A549 (cell line): Measurements from ENCODE around the gene FAM118B. TPM values are rescaled to one million over a fixed set of nuclear protein-coding genes. Genes with fewer than 3 reads are reported as not detected.

ENCODE experiments used
- ATAC-seq, 2 experiments: fragments of 200-7000 bp in 1 of 2; fragments of >200 bp in 1 of 2; cut with Nextera tagmentation in 1 of 2; cut with Tn5 transposase in 1 of 2; 3 replicates each; pipeline versions ENCODE4 v1.8.0 to v1.9.1; 2018 to 2020; ENCODE audit warnings: mild to moderate bottlenecking in 1 of 2, moderate library complexity in 1 of 2
- CTCF ChIA-PET: fragments of 300-600 bp; sonication (Branson Sonifier 250); formaldehyde crosslinking; extraction: SDS; loops from one replicate; lab custom pipeline; 2021; ENCODE audit warnings: antibody characterized with exemption, inconsistent platforms; lab: Yijun Ruan, JAX
- POLR2A ChIA-PET: fragments of 350-600 bp; formaldehyde crosslinking; extraction: SDS; loops from one replicate; lab custom pipeline; 2021; ENCODE audit warnings: antibody characterized with exemption, inconsistent platforms; lab: Yijun Ruan, JAX
- DNase-seq, 2 experiments: peaks; one replicate each; pipeline versions ENCODE4 v3.0.0 to v3.0.0-alpha.2; 2011 to 2016; ENCODE audit warnings: low read depth in 1 of 2, low spot score in 1 of 2
- FAIRE-seq: peaks from 2 replicates; lab custom pipeline; 2011; peaks lifted over from hg19 to GRCh38; lab: Jason Lieb, UNC
- H3K27ac ChIP-seq, 2 experiments: fragments of >200 bp; sonication (Bioruptor Twin); formaldehyde crosslinking; 3 replicates each; pipeline ENCODE4 v1.5.1; 2016 to 2017
- H3K4me1 ChIP-seq: fragments of >200 bp; sonication (Bioruptor Twin); formaldehyde crosslinking; 3 replicates; pipeline ENCODE4 v1.6.1; 2016
- H3K4me2 ChIP-seq: fragments of >200 bp; sonication (Bioruptor Twin); formaldehyde crosslinking; 3 replicates; pipeline ENCODE4 v1.6.1; 2016
- H3K4me3 ChIP-seq: fragments of >200 bp; sonication (Bioruptor Twin); formaldehyde crosslinking; 3 replicates; pipeline ENCODE4 v1.5.1; 2016
- H3K9me3 ChIP-seq: fragments of >200 bp; sonication (Bioruptor Twin); formaldehyde crosslinking; 3 replicates; pipeline ENCODE4 v1.6.1; 2016
- EHF ChIP-seq: fragments of 250-450 bp; sonication (Bioruptor Pico); IDR thresholded peaks from 2 replicates; pipeline ENCODE4 v1.5.0; 2020; ENCODE audit warnings: mild to moderate bottlenecking
- EHMT2 ChIP-seq: fragments of 200-600 bp; sonication (generic); IDR thresholded peaks from 2 replicates; pipeline ENCODE4 v1.6.1; 2016; ENCODE audit warnings: antibody characterized with exemption, low read depth, mild to moderate bottlenecking, moderate library complexity
- EP300 ChIP-seq, 2 experiments: fragments of >200 bp; sonication (Bioruptor Twin); formaldehyde crosslinking; IDR thresholded peaks; 2 replicates in 1 of 2; 3 replicates in 1 of 2; pipeline ENCODE4 v1.6.1; 2016 to 2017
- GATA3 ChIP-seq: IDR thresholded peaks from 2 replicates; pipeline ENCODE4 v1.6.1; 2012; ENCODE audit warnings: borderline replicate concordance
- HEYL ChIP-seq: fragments of 250-450 bp; sonication (Bioruptor Pico); IDR thresholded peaks from 2 replicates; pipeline ENCODE4 v1.8.0; 2021; ENCODE audit warnings: mild to moderate bottlenecking, moderate library complexity
- HOXB13 ChIP-seq: fragments of 250-450 bp; sonication (Bioruptor Pico); IDR thresholded peaks from 2 replicates; pipeline ENCODE4 v1.5.0; 2020; ENCODE audit warnings: low read depth, mild to moderate bottlenecking, moderate library complexity
- MAFK ChIP-seq: fragments of 450-650 bp; IDR thresholded peaks from 2 replicates; pipeline ENCODE4 v1.6.1; 2014; ENCODE audit not compliant: partially characterized antibody
- NPAS2 ChIP-seq: fragments of 250-450 bp; sonication (Bioruptor Pico); IDR thresholded peaks from 2 replicates; pipeline ENCODE4 v1.8.0; 2022; ENCODE audit warnings: mild to moderate bottlenecking, moderate library complexity, borderline replicate concordance
- NR3C1 ChIP-seq: fragments of >200 bp; sonication (Bioruptor Twin); formaldehyde crosslinking; IDR thresholded peaks from 3 replicates; pipeline ENCODE4 v1.6.1; 2017
- PHF8 ChIP-seq: fragments of 200-600 bp; sonication (generic); IDR thresholded peaks from 2 replicates; pipeline ENCODE4 v1.6.1; 2016; ENCODE audit warnings: low read depth, mild to moderate bottlenecking, antibody characterized with exemption, moderate library complexity, borderline replicate concordance
- POLR2A ChIP-seq: IDR thresholded peaks from 2 replicates; pipeline ENCODE4 v1.6.1; 2012; ENCODE audit warnings: mild to moderate bottlenecking, low read length
- POLR2AphosphoS2 ChIP-seq: conservative IDR thresholded peaks from 2 replicates; pipeline ENCODE4 v1.6.1; 2012; ENCODE audit warnings: low read length, improper control_type of control experiment, inconsistent platforms
- TFCP2L1 ChIP-seq: fragments of 250-450 bp; sonication (Bioruptor Pico); IDR thresholded peaks from 2 replicates; pipeline ENCODE4 v1.5.0; 2021; ENCODE audit warnings: mild to moderate bottlenecking
- ZFP36 ChIP-seq: fragments of 450-650 bp; IDR thresholded peaks from 2 replicates; pipeline ENCODE4 v1.6.1; 2014; ENCODE audit warnings: borderline replicate concordance; ENCODE audit not compliant: partially characterized antibody
- WGBS: methylation state at CpG from one replicate; pipeline ENCODE4 v1.1.6; 2017; ENCODE audit errors: missing lambda C conversion rate; 5-methylcytosine and 5-hydroxymethylcytosine counted together
- polyA plus RNA-seq, 4 experiments: library from polyadenylated mRNA; depleted of rRNA in 3 of 4; stranded (reverse); fragments of >200 nt; fragmentation: RNase III in 1 of 4; extraction: RNeasy Plus Mini Kit Qiagen cat#74134 plus additional on column Dnase treatment in 1 of 4; gene quantifications; 2 replicates in 3 of 4; 3 replicates in 1 of 4; pipeline ENCODE4 v1.2.3, GENCODE V29; 2011 to 2017
- TF ChIP-seq, protein P1 (sequence below): fragments of >200 bp; sonication (Bioruptor Twin); formaldehyde crosslinking; IDR thresholded peaks from 2 replicates; pipeline ENCODE4 v1.6.1; 2016
- TF ChIP-seq, protein P2 (sequence below): fragments of 200-600 bp; sonication (generic); IDR thresholded peaks from 2 replicates; pipeline ENCODE4 v1.6.1; 2016; ENCODE audit warnings: antibody characterized with exemption, mild to moderate bottlenecking, moderate library complexity
- TF ChIP-seq, protein P3 (sequence below): fragments of 450-650 bp; IDR thresholded peaks from 2 replicates; pipeline ENCODE4 v1.6.1; 2014; ENCODE audit warnings: antibody characterized with exemption
- TF ChIP-seq, protein P4 (sequence below): fragments of 250-450 bp; sonication (Bioruptor Pico); IDR thresholded peaks from 2 replicates; pipeline ENCODE4 v1.5.0; 2021; ENCODE audit warnings: mild to moderate bottlenecking, moderate library complexity, borderline replicate concordance
- TF ChIP-seq, protein P5 (sequence below): fragments of 250-450 bp; sonication (Bioruptor Pico); IDR thresholded peaks from 2 replicates; pipeline ENCODE4 v1.5.0; 2020; ENCODE audit warnings: low read depth, mild to moderate bottlenecking, moderate library complexity

FAM118B gene
- polyA plus RNA-seq, 2 of the 4 experiments (the other 2 are of a cell fraction), result 14.9 to 23.9 TPM

DNA sequence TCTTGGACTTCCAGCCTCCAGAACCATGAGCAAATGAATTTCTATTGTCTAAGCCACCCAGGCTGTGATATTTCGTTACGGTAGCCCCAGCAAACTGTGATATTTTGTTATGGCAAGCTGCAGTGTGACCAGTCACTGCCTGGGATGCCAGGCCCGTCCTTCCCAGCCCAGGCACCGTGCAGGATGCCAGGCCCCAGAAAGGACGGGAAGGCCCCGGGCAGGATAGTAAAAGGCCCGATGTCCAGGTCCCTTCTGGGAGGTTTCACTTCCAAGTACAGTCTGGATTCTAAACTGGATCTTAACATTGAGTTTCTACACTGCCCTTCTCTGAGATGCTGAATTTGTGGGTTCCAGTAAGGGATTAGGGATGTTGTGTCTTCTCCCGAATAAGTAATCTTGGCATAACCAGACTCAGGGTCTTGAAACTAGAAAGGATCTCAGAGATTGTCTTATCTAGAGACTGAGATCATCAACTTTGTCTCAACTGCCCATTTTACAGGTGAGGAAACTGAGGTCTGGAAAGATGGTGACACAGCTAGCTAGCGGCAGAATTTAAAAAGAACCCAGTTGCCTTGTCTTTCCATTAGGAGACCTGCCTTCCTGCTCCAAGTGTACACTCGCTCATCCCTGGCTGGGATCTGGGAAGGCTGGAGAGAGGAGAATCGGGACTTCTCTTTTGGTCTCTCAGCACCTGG, 20.1 kb upstream of the FAM118B start:
- DNase-seq (no peak), FAIRE-seq (no peak), ATAC-seq (no peak)
- Histone ChIP-seq H3K4me2 (no peak overlapping the region), H3K27ac (no peak overlapping the region), H3K4me1 (no peaks in the 10 kb centered on the region)
- WGBS, result 85% methylated on average over 11 of the region's 11 CpGs
- ChIA-PET CTCF (interaction anchor here (1.2 to 6.7 kb wide), 2 partner anchors 260 to 268 kb away, joined by 3 to 80 read pairs; no protein-coding TSS in a partner anchor), POLR2A (no interaction called here)
- TF ChIP-seq PHF8 (no peak), EHF (CRISPR knock-in tag) (no peak), EHMT2 (no peak), NR3C1 (no peak), TFCP2L1 (CRISPR knock-in tag) (no peak), NPAS2 (CRISPR knock-in tag) (no peak), POLR2A (no peak), MAFK (no peak)
- TF ChIP-seq, protein P1, sequence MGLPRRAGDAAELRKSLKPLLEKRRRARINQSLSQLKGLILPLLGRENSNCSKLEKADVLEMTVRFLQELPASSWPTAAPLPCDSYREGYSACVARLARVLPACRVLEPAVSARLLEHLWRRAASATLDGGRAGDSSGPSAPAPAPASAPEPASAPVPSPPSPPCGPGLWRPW, result no peak
- TF ChIP-seq, protein P2, sequence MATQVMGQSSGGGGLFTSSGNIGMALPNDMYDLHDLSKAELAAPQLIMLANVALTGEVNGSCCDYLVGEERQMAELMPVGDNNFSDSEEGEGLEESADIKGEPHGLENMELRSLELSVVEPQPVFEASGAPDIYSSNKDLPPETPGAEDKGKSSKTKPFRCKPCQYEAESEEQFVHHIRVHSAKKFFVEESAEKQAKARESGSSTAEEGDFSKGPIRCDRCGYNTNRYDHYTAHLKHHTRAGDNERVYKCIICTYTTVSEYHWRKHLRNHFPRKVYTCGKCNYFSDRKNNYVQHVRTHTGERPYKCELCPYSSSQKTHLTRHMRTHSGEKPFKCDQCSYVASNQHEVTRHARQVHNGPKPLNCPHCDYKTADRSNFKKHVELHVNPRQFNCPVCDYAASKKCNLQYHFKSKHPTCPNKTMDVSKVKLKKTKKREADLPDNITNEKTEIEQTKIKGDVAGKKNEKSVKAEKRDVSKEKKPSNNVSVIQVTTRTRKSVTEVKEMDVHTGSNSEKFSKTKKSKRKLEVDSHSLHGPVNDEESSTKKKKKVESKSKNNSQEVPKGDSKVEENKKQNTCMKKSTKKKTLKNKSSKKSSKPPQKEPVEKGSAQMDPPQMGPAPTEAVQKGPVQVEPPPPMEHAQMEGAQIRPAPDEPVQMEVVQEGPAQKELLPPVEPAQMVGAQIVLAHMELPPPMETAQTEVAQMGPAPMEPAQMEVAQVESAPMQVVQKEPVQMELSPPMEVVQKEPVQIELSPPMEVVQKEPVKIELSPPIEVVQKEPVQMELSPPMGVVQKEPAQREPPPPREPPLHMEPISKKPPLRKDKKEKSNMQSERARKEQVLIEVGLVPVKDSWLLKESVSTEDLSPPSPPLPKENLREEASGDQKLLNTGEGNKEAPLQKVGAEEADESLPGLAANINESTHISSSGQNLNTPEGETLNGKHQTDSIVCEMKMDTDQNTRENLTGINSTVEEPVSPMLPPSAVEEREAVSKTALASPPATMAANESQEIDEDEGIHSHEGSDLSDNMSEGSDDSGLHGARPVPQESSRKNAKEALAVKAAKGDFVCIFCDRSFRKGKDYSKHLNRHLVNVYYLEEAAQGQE, result no peak
- TF ChIP-seq, all 56 proteins: peak for 0
- H3K4me3 ChIP-seq, result no peak overlapping the region
- no peaks in the 10 kb centered on the region for H3K9me3 ChIP-seq

DNA sequence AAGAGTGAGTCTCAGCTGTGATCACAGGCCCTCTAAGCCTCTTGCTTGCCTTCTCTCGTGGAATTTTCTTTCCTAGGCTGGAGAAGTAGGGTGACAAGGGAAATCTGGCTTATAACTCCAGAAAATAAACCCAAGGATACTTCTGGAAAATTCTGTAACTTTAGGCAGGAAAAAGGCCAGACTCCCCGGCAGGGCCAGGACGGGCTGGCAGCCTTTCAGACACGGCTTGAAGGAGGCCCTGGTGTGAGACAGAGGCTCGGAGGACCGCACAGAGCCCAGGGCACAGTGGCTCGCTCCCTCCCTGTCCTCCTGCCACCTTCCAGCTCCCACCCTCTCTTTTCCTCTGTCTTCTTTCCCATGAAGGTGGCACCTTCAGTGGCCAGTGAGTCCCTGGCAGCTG, 19.2 kb upstream of the FAM118B start:
- CTCF ChIA-PET, result interaction anchor here (2.3 to 6.7 kb wide), 4 partner anchors 11 to 269 kb away, joined by 7 to 80 read pairs (median 14); no protein-coding TSS in a partner anchor
- 93% methylated on average over 7 of the region's 7 CpGs for WGBS

More for the DNA sequence above, 19.2 kb upstream of the FAM118B start:
- FAIRE-seq (no peak), DNase-seq (no peak), ATAC-seq (no peak)
- H3K27ac ChIP-seq, result no peak overlapping the region
- H3K4me2 ChIP-seq, result no peak overlapping the region
- no peaks in the 10 kb centered on the region for H3K9me3 ChIP-seq
- H3K4me1 ChIP-seq, result no peaks in the 10 kb centered on the region
- POLR2A ChIA-PET, result no interaction called here
- TF ChIP-seq EP300 (IDR thresholded peaks at IDR 0.05) (no peak), GATA3 (no peak), ZFP36 (no peak), HOXB13 (CRISPR knock-in tag) (no peak), HEYL (CRISPR knock-in tag) (no peak), POLR2AphosphoS2 (no peak)
- TF ChIP-seq, protein P3, sequence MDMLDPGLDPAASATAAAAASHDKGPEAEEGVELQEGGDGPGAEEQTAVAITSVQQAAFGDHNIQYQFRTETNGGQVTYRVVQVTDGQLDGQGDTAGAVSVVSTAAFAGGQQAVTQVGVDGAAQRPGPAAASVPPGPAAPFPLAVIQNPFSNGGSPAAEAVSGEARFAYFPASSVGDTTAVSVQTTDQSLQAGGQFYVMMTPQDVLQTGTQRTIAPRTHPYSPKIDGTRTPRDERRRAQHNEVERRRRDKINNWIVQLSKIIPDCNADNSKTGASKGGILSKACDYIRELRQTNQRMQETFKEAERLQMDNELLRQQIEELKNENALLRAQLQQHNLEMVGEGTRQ, result no peak
- TF ChIP-seq, protein P4, sequence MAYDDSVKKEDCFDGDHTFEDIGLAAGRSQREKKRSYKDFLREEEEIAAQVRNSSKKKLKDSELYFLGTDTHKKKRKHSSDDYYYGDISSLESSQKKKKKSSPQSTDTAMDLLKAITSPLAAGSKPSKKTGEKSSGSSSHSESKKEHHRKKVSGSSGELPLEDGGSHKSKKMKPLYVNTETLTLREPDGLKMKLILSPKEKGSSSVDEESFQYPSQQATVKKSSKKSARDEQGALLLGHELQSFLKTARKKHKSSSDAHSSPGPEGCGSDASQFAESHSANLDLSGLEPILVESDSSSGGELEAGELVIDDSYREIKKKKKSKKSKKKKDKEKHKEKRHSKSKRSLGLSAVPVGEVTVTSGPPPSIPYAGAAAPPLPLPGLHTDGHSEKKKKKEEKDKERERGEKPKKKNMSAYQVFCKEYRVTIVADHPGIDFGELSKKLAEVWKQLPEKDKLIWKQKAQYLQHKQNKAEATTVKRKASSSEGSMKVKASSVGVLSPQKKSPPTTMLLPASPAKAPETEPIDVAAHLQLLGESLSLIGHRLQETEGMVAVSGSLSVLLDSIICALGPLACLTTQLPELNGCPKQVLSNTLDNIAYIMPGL (CRISPR knock-in tag), result no peak
- TF ChIP-seq, protein P5, sequence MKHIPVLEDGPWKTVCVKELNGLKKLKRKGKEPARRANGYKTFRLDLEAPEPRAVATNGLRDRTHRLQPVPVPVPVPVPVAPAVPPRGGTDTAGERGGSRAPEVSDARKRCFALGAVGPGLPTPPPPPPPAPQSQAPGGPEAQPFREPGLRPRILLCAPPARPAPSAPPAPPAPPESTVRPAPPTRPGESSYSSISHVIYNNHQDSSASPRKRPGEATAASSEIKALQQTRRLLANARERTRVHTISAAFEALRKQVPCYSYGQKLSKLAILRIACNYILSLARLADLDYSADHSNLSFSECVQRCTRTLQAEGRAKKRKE (CRISPR knock-in tag), result no peak
- no peak overlapping the region for H3K4me3 ChIP-seq
